NCI-H1694 treated with DMSO at 0.1 percent for 48 hours (cell line): ENCODE measurements around the gene SPINK9.
"Not testable (repeated sequence)": the region's sequence is repeated elsewhere in the genome, so short reads cannot be mapped to it uniquely, and the experiment has no call there.

Experiments
- DNase-seq: peaks from one replicate; lab custom pipeline; 2025; lab: John Stamatoyannopoulos, UW

SPINK9 gene, protein sequence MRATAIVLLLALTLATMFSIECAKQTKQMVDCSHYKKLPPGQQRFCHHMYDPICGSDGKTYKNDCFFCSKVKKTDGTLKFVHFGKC

DNA sequence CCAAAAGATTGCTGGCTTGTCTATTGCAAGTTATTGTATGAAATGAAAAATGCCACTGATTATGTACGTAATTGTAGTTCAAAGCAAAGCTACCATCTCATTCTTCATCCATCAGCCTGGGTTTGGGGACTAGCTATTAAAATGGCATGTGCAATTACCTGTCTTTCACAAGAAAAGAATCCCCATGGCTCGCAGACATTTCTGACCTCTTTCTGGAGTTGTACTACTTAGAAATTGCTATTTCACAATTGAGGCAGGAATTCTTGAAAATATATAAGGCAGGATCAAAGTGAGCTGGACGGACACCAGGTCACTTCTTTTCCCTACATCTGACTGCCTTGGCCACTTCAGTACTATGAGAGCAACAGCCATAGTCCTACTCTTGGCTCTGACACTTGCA lies at the start of gene SPINK9:
SPINK9 (plus strand) TSS at position 301 of the 400 bp plus-strand sequence; CDS start at position 356, 55 bp downstream.
- DNase-seq: no peak

DNA sequence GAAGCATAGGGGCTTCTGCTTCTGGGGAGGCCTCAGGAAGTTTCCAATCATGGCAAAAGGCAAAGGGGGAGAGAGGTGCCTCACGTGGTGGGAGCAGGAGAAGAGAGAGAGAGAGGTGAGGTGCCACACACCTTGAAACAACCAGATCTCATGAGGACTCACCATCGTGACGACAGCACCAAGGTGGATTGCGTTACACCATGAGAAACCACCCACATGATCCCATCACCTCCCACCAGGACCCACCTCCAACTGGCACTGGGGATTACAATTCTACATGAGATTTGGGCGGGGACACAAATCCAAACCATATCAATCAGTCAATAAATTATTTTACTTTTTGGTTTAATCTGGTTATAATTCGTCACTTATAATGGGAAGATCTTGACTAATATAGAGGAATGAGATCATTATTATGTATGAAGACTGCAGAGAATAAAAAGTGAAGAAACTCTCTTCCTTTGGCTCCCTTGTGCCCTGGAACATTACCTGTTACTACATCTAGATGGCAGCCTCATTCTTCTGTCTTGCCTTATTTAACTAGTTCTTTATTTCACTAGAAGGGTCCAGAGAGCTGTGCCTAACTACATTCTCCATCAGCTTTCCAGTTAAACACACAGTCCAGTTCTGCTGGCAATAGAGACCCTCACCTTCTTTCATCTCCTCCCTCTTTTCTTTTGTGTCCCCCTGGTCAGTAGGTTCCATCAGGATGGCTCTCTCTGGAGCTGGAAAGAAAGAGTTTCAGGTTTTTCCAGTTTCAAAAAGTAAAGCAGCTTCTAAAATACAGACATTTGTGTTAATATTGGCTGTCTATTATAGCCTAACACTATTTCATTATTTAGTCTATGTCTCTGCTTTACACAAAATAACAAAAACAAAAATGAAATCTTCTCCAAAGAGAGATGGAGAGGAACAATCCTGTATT lies 44.8 kb upstream of the SPINK9 start:
- peak; percentile 12 for DNase-seq

DNA sequence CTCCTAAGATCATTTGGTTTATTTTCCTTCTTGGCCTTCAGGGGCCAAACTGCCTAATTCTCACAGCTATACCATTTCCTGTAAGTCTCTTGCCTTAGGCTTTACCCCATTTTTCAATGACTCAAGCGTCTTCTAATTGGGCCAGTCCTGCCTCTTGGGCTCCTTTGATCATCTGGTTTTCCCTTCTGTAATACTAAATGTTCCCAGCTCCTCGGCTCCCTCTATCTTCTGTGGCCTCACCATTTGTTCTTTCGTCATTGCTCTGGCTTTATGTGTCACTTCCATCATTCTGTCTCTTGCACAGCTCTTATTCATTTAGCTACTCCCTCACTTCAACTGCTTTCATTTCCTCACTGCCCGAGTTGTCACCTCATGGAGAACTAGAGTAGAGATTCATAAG lies 37.6 kb upstream of the SPINK9 start:
- no peak for DNase-seq

DNA sequence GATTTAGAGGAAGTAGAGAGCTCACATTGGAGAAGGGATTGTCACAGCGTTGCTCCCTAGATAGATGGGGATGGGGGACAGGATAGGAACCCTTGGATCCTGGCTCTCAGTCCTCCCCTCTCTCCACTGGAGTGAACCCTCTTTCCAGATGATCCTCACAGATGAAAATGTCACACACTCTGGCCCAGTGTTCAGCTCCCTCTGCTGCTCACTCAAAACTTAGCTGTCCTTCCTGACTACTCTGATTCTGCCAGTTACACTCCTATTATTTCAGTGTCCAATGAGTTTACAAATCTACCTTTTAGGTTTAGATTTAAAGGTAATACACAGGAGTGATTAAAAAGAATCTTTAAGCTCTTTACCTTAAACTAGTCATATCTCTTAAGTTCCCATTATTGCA lies 28.9 kb upstream of the SPINK9 start:
- DNase-seq: no peak

DNA sequence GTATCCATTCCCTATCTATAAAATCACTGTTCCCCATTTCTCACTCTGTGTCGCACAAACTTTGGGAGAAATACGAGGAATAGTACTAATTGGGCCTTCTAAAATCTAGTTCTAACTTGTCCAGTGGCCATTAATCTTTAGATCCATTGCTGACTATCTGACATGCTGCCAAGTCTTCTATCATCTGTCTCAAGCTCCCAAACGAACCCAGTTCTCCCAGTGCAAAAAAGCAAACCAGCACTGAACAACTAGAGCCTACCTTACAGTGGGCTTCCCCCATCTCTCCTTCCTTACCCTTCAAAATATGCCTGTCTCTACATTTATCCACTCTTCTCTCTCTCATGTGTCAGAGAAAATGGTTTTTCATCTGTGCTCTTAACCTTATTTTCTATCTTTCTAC lies 26.3 kb upstream of the SPINK9 start:
- no peak for DNase-seq

DNA sequence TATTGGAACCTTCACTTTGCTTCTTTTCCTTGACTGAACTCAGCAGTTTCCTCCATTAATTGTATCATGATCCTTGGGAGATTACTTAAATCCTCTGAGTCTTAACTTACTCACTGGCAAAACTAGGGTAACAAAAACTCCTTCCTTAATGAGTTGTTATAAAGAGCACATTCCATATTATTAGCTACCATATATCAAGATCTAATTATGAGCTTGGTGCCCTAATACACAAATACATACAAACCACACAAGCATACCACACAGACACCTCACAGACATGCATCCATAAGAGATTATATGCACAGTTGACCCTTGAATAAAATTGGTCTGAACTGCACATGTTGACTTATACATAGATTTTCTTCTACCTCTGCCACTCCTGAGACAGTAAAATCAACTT lies 25.6 kb upstream of the SPINK9 start:
- no peak for DNase-seq

DNA sequence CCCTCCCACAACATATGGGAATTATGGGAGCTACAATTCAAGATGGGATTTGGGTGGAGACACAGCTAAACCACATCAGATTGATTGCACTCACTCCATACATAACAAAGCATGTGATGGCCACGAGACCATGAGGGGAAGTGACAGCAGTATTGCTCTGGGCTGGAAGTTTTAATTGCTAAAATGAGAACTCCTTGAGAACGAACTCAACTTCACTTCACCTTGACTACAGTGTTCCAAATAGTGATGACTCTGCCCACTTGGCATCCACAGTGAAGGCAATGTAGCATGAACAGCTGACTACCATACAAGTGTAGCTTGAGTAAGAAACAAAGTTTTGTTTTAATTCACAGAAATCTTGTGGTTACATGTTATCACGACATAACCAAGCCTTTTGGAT lies 23.9 kb upstream of the SPINK9 start:
- no peak for DNase-seq

DNA sequence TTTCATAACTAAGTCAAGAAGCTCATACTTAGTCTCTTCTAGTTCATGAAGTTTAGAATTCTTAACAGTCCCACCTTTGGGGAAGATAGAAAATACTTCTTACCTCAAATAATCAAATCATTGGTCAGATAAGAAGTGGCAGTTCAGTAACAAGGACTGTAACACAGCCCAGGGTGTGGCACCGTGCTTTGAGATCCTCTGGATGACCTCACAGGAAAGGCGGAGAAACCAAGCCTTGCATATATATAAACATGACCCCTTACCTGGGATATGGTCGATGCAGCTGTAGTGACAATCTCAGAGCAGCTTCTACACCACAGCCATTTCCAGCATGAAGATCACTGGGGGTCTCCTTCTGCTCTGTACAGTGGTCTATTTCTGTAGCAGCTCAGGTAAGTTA lies 23.2 kb upstream of the SPINK9 start, which contains the start of gene SPINK7:
SPINK7 (plus strand) TSS at position 271 of the 400 bp plus-strand sequence; CDS start at position 332, 61 bp downstream.
- DNase-seq: no peak

DNA sequence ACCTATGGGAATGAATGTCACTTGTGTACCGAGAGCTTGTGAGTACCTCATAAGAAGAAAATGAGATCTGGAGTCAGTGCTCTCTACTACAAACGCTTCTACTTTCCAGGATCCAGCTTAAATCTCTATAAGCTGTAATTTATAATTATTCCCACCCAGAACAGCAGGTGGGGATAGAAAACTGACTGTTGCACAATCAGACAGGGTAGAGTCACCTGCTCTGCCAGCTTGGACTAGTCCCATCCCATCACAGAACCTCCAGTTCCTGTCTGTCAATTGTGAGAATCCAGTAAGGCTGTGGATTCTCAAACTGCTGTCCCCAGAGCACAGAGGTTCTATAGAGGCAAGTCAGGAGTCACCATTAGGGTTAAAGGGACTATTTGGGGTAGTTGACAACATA lies 21.2 kb upstream of the SPINK9 start:
- no peak for DNase-seq

DNA sequence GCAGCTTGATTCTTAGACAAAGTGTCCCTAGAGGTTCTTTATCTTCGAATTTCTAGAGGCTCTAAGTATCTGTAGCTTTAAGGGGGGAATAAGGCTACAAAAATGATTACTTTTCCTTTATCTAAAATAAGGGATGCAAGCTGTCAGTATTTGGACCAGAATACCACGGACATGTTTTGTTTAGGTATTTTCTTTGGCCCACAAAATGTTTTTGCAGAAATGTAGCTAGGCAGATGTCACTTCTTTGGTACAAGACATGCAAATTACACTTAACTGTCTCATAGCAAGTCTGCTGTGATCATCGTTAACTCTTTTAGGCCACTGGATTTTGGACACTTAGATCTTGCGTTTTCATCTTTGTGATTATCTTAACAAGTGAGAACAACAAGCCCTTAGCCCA lies 20.6 kb upstream of the SPINK9 start:
- no peak for DNase-seq

DNA sequence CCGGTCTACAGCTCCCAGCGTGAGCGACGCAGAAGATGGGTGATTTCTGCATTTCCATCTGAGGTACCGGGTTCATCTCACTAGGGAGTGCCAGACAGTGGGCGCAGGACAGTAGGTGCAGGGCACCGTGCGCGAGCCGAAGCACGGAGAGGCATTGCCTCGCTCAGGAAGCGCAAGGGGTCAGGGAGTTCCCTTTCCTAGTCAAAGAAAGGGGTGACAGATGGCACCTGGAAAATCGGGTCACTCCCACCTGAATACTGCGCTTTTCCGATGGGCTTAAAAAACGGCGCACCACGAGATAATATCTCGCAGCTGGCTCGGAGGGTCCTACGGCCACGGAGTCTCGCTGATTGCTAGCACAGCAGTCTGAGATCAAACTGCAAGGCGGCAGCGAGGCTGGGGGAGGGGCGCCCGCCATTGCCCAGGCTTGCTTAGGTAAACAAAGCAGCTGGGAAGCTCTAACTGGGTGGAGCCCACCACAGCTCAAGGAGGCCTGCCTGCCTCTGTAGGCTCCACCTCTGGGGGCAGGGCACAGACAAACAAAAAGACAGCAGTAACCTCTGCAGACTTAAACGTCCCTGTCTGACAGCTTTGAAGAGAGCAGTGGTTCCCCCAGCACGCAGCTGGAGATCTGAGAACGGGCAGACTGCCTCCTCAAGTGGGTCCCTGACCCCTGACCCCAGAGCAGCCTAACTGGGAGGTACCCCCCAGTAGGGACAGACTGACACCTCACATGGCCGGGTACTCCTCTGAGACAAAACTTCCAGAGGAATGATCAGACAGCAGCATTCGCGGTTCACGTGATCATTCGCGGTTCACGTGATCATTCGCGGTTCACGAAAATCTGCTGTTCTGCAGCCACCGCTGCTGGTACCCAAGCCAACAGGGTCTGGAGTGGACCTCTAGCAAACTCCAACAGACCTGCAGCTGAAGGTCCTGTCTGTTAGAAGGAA lies 15.1 kb upstream of the SPINK9 start:
- not testable (repeated sequence) for DNase-seq

DNA sequence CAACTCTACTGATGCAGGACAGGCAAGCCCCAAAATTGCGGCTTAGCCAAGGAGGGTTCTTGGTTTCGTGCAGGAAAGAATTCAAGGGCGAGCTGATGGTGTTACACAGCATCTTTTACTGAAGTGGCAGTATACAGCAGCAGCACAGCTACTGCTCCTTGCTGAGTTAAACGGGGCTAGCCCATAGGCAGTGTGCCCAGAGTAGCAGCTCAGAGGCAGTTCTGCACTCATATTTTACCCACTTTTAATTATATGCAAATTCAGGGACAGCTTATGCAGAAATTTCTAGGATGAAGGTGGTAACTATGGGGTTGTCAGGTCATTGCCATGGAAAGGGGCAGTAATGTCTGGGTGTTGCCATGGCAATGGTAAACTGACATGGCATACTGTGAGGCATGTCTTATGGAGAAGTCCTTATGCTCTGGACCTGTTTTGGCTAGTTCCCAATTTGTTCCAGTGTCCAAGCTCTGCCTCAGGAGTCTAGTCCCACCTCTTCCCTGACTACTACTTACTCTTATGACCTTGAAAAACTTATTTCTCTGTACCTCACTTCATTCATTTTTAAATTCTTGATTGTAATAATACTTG lies 2.0 kb upstream of the SPINK9 start:
- DNase-seq: no peak

DNA sequence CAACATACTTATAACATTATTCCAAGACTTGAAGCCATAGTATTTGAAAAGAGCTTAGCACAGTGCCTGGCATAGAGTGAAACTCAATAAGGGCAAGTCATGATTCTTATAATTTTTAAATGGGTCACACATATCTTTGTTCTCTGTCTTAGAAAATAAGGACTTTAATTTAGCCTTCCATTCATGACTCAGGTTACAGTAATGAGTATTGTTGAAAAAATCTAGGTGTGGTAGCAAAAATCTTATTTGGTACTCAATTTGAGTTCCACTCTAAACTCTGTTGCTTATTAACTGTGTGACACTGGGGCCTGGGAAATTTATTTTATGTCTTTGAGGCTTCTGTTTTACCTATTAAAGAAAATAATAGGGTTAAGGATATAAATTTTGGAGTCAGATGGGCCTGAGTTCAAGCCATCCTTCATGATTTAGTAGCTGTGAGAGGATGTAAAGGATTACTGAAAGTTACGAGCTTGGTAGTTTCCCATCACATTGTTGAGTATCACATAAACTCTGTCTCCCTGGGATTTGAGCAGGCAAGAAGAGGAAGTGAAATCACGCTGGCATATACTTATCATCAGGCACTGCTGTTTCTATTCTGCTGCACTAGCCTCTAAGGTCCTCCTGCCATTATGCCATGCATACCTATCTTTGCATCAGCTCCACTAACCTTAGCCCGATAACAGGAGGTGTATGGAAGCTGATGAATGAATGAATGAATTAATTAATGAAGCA lies 1.5 kb downstream of the SPINK9 start:
- DNase-seq: no peak

DNA sequence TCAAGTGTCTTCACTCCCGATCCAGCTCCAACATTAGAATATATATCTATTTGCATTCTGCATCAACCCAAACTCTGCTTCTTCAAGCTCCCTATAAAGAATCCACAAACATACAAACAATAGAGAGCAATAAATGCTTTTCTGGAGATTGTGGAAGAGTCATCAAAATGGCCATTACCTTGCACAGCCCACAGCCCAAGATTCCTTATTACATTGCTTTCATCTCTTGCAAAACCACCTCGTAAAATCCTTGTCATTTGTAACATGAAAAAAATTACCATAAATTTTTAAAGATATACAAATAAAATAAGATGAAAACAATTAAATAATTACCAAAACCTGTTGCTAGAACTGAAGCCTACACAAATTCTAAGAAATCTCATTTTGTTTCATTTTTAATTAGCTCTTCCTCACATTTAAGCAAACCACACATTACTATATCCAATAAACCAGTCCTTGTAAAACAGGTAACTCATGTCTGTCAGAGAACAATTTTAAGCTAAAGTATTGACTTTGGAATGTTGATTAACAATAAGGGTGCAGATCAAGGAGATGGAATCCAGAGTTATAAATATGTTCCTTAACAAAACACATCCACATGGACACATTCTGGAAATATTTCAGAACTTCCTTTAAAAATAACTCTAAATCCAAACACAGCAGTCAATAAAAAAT lies 7.1 kb downstream of the SPINK9 start:
- DNase-seq: no peak

DNA sequence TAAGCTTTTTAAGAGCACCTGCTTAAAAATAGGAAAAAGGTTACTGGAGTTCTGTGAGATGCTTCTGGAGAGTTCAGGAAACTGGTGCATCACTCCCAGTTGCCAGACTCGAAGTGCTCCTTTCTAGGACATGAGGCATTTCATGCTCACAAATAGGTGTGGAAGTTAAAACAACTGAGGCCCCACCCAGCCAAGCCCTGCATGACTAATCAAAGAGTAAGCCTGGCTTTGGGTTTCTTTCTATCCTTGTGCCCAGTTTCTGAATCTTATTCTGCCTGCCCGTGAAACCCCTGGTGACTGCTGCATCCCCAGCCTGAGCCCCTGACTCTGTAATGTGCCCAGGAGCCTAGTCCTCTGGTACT lies 7.7 kb downstream of the SPINK9 start:
- no peak for DNase-seq

DNA sequence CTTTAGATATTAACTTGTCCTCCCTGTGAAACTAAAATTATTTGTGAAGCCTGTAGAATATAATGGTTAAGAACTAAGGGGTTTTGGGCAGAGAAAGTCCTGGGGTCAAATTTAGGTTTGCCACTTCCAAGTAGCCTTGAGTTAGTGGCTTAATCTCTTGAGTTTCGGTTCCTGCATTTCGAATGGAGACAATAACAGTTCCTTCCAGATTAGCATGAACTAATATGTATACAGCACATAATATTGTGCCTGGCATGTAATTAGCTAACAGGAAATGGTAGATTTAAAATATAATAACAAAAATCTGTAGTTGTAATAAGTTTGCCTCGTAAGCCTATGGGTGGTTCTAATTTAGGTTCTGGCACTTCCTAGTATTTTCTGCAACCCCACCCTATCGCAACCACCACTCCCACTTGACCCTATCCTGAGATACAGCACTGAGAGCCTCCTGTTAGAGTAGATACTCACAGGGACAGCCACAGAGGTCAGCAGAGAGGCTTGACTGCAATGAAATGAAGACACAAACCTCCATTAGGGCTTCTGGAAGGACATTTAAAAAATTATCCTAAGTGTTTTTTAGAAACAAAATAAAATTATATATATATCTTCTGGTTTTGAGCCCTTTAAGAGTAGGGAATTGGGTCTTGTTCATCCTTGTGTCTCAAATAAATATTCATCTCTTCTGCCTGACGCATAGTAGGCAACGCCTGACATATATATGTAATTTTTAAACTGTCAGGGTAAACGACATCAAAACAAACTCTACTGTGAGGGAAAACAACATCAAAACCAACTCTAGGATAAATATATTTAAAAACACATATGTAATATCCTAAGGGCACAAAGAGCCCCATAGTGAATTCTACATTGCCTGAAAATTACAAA lies 8.5 kb downstream of the SPINK9 start:
- DNase-seq: no peak

DNA sequence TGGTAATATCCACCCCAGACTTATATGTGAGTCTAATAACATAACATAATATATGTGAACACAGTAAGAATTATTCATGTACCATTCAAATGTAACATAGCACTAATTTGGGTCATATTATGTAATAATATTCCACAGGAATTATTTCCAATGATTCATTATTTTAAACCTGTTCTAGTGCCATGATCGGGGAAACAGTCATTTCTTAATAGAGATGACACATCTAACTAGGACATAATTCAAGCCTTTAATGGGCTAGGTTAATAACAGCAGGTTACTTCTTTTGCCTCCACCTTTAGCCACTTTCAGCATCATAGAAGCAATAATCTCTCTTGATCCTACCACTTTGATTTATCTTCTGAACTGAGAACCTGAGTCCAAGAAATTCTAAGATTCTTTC lies 12.3 kb downstream of the SPINK9 start:
- no peak for DNase-seq

DNA sequence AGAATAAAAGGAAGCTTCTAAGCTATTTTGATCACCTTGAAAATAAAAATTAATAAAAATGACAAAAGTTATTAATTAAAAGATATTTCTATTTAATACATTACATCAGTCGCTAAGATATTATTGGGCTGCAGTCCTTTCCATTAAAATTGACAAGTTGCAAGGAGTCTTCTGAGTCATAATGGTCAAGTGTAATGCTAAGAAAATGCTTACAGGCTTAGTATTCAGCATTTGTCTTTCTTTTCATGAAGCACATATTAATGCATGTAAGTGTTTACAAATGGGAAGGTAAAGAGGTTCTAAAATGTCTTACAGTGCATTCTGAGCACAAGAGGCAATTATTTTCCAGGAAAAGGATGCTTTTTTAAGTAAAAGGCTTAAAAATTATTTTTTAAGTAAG lies 17.3 kb downstream of the SPINK9 start:
- no peak for DNase-seq

DNA sequence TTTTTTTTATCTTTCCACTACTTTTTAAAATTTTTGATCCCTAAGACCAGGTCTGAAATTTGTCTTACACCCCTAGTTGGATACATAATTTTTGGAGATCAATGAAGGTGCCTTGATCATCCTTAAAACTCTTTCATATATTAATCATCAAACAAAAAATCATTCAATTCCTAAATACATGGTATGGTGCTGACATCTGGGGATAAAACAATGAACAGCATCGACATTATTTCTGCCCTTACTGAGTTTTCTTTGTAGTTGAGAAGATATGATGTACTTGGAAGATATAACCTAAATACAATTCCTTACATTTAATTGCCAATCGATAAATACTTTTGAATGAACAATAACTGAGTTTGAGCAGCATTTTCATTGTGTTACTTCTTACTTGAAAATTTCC lies 18.3 kb downstream of the SPINK9 start:
- no peak for DNase-seq

DNA sequence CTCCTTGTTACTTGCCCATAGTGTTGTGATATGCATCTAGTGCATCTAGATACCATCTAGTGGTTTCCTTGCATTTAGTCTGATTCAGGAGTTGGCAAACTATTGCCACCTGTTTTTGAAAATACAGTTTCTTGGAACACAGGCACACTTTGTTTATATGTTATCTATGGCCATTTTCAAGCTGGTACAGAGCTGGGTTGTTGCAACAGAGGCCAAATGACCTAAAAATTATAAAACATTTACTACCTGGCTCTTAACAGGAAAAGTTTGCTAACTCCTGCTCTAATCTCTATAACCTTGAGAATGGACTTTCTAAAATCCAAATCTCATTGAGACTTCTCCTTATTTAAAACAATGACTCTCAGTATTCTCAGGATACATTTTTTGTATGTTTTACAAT lies 29.0 kb downstream of the SPINK9 start:
- DNase-seq: no peak
